Measurements from ENCODE around the gene WNT7B. TPM values are rescaled to one million over a fixed set of nuclear protein-coding genes. Genes with fewer than 3 reads are reported as not detected.

Gene WNT7B
- total RNA-seq, 4 donors from 2014 or later: 18.7 to 54.4 (median 44.1) TPM

- 49% methylated on average over 24 of the region's 25 CpGs for WGBS
- no peak for DNase-seq (ENCODE audit: low spot score in 2 of 2)
- Histone ChIP-seq H3K36me3 (no peaks in the 10 kb centered on the region), H3K4me3 (no peak overlapping the region), H3K27ac (no peak overlapping the region), H3K4me1 (peaks cover 14% of the 10 kb centered on the region), H3K27me3 (peaks cover 43% of the 10 kb centered on the region), H3K9me3 (no peaks in the 10 kb centered on the region)
- TF ChIP-seq POLR2A (IDR thresholded peaks at IDR 0.05): no peak
- TF ChIP-seq POLR2AphosphoS5 (IDR thresholded peaks at IDR 0.05): no peak
Measured at GRCh38 chr22:45891471-45891995, 85.4 kb downstream of the WNT7B start.

- 67% methylated on average over 37 of the region's 37 CpGs for WGBS
- no peak overlapping the region for H3K27ac ChIP-seq
- TF ChIP-seq CTCF (IDR thresholded peaks at IDR 0.05): no peak
- no peak for TF ChIP-seq EP300 (IDR thresholded peaks at IDR 0.05)
- TF ChIP-seq POLR2A (IDR thresholded peaks at IDR 0.05): no peak
- no peak for TF ChIP-seq POLR2AphosphoS5 (IDR thresholded peaks at IDR 0.05)
- no peak overlapping the region for H3K4me3 ChIP-seq
- H3K4me1 ChIP-seq: peaks cover 9% of the 10 kb centered on the region
- H3K36me3 ChIP-seq: no peaks in the 10 kb centered on the region
- H3K9me3 ChIP-seq: no peaks in the 10 kb centered on the region
- peaks cover 43% of the 10 kb centered on the region for H3K27me3 ChIP-seq
- no peak for DNase-seq (ENCODE audit: low spot score in 2 of 2)
Measured at GRCh38 chr22:45891021-45891421, 85.9 kb downstream of the WNT7B start.

- no peaks in the 10 kb centered on the region for H3K9me3 ChIP-seq
- 94% methylated on average over 20 of the region's 26 CpGs for WGBS
- H3K4me3 ChIP-seq: no peak overlapping the region
- H3K27me3 ChIP-seq: peaks cover 48% of the 10 kb centered on the region
- no peak for DNase-seq (ENCODE audit: low spot score in 2 of 2)
- no peak for TF ChIP-seq CTCF (IDR thresholded peaks at IDR 0.05)
- no peak for TF ChIP-seq EP300 (IDR thresholded peaks at IDR 0.05)
- no peak for TF ChIP-seq POLR2AphosphoS5 (IDR thresholded peaks at IDR 0.05)
- TF ChIP-seq POLR2A (IDR thresholded peaks at IDR 0.05): no peak
- no peak overlapping the region for H3K27ac ChIP-seq
- H3K4me1 ChIP-seq: peaks cover 6% of the 10 kb centered on the region
- H3K36me3 ChIP-seq: no peaks in the 10 kb centered on the region
Measured at GRCh38 chr22:45890351-45890635, 86.7 kb downstream of the WNT7B start.

GRCh38 chr22:45889539-45890350 is 87.2 kb downstream of the WNT7B start:
- Histone ChIP-seq H3K36me3 (no peaks in the 10 kb centered on the region), H3K4me1 (peaks cover 6% of the 10 kb centered on the region), H3K9me3 (no peaks in the 10 kb centered on the region), H3K27ac (no peak overlapping the region), H3K4me3 (no peak overlapping the region), H3K27me3 (peaks cover 53% of the 10 kb centered on the region)
- no peak for DNase-seq (ENCODE audit: low spot score in 2 of 2)
- TF ChIP-seq POLR2A (IDR thresholded peaks at IDR 0.05) (no peak), POLR2AphosphoS5 (IDR thresholded peaks at IDR 0.05) (no peak), EP300 (IDR thresholded peaks at IDR 0.05) (no peak), CTCF (IDR thresholded peaks at IDR 0.05) (no peak)
- 28% methylated on average over 5 of the region's 56 CpGs for WGBS

- no CpG with 5 or more reads among the region's 10 CpGs for WGBS
- H3K4me3 ChIP-seq: no peak overlapping the region
- H3K4me1 ChIP-seq: peaks cover 6% of the 10 kb centered on the region
- no peak overlapping the region for H3K27ac ChIP-seq
- DNase-seq (ENCODE audit: low spot score in 2 of 2): no peak
- H3K27me3 ChIP-seq: peaks cover 59% of the 10 kb centered on the region
- H3K9me3 ChIP-seq: no peaks in the 10 kb centered on the region
- TF ChIP-seq EP300 (IDR thresholded peaks at IDR 0.05): no peak
- TF ChIP-seq POLR2A (IDR thresholded peaks at IDR 0.05): no peak
- no peak for TF ChIP-seq CTCF (IDR thresholded peaks at IDR 0.05)
- TF ChIP-seq POLR2AphosphoS5 (IDR thresholded peaks at IDR 0.05): no peak
- no peaks in the 10 kb centered on the region for H3K36me3 ChIP-seq
Measured at GRCh38 chr22:45889093-45889538, 87.8 kb downstream of the WNT7B start.

All from suprapubic skin (tissue), 4 donors.